GM18499 (cell line): Measurements from ENCODE around the gene NID2.

Source experiments
- ATAC-seq: cut with Tn5 transposase; IDR thresholded peaks from one replicate; pipeline ENCODE4 v1.9.1; 2021; ENCODE audit warnings: moderate number of reproducible peaks; ENCODE audit not compliant: insufficient read depth, unreplicated experiment

The NID2 gene

DNA sequence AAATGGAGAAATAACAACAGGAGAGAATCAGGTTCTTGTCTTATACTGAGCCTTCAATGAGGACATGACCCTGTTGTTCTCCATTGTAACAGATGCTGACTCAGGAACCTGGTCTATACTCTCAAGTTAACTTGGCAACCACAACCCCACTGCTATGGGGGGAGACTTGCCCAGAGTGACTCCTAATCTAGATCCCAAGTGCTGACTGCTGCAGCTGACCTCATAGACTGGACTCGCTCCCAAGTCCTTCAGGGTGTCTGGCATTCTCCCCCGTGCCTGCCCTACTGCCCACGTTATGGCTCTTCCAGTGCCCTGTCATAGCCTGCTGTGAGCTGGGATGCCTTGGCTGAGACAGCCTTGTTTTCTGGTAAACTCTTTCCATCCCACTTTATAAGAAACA lies 37.1 kb downstream of the NID2 start:
- ATAC-seq = no peak

GRCh38 chr14:52029881-52030280 lies 39.0 kb downstream of the NID2 start:
- no peak for ATAC-seq

DNA sequence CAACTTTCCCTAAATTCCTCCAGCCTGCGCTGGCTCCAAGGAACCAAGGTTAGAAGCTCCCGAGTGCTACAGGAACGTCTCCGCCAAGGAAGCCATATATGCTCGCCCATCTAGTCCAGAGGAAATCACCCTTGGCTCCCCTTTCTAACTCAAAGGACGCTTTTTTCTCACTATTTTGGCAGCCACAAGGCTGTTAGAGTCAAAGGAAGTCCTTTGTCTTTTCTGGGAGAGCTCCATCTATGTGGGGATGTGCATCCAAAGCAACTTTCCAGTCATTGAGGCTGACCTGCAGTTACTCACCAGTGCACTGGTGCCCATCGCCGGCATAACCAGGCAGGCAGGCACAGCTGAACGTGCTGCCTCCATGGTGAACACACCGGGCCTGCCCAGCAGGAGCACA lies 42.0 kb downstream of the NID2 start:
- no peak for ATAC-seq

GRCh38 chr14:52026017-52026660 lies 42.7 kb downstream of the NID2 start:
- no peak for ATAC-seq

- ATAC-seq = no peak
Observed at GRCh38 chr14:52025310-52025709, 43.5 kb downstream of the NID2 start.

DNA sequence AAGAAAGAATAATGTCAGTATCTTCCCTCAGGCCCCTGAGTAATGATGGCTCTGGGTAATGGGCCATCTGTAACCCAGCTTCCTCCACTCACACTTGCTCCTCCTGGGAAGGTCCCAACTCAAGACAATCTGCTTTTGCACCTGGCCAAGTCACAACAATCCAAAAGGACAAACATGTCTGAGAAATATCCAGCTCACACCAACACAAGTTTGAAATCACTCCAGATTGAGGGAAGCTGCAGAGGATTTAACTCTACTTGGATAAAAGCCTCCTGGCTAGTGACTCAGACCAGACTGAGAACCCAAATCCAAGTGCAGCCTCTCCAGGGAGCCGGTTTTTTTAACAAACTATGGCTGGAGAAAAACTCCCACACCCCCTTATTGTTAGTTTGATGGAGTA lies 45.3 kb downstream of the NID2 start:
- no peak for ATAC-seq

- ATAC-seq = peak; percentile 59
Observed at GRCh38 chr14:52021957-52022600, 46.8 kb downstream of the NID2 start.

GRCh38 chr14:52020866-52021717 lies 47.8 kb downstream of the NID2 start:
- ATAC-seq = no peak

DNA sequence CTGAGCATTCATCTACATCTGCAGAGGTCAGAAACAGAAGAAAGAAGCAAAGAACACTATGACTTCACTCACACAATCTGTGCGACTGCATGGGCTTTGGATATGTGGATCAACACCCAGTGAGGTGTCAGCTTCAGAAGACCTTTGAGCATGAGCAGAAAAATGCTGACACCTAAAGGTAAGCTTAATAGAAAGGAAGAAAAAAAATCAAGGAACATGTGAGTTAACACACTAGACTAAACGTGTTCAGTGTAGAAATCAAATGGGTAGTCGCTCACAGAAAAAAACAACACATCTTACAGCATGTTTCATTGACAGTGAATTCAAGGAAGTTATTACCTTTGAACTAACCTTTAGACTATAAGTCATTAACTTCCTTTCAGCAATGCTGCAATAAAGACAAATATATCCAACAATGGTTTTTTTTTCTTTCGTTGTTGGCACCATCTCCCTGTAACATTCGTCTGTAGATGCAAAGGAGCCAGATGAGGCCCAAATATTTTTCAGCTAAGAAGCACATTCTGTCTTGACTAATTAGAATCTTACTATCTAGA lies 48.6 kb downstream of the NID2 start:
- no peak for ATAC-seq

- ATAC-seq = no peak
Observed at GRCh38 chr14:52018970-52019369, 49.9 kb downstream of the NID2 start.

DNA sequence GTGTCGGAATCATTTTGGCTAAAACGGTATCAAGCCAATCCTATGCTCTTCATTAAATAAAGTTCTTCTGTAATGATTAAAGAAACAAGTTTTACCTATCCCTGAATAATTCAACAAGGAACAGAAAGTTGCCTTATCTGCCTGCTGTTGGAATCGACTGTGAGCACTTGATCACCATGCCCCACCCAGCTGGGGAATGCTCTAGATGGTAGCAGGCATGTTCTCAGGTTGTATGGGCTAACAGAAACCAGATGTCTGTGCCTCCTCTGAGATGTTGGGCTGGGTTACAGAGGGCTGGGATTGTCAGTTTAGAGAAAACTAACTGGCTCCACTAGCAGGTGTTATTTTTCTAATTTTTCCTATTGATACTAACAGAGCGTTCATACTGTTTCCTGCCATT lies 50.6 kb downstream of the NID2 start:
- ATAC-seq = no peak

DNA sequence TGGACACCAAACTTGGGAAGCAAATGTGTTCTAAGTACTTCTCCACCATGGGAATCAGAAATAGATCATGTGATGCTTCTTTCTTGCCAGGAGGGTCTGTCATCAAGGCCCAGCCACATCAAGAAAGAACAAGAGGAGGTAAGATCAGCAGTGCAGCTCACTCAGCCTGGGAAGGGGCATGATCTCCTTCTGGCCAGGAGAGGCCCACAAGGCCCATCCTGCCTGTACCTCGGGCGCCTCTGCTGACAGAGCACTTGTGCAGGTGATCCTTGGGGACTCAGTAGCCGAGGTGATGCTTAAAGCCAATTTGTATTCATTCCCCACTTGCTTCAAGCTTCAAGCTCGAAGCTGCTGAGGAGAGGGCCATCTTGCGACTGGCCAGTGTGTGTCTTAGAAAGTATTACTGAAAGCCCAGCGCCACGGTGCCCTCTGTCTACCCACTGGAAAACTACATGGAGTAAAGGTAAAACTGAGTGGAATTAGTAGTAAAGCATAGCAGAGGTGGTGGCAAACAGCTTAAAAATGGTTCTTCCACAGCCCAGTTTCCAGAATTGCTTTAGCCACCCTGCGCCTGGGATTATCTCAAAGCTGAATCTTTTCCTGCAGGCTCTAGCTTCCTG lies 53.3 kb downstream of the NID2 start:
- no peak for ATAC-seq

GRCh38 chr14:52014601-52015267 lies 54.1 kb downstream of the NID2 start:
- ATAC-seq = no peak

DNA sequence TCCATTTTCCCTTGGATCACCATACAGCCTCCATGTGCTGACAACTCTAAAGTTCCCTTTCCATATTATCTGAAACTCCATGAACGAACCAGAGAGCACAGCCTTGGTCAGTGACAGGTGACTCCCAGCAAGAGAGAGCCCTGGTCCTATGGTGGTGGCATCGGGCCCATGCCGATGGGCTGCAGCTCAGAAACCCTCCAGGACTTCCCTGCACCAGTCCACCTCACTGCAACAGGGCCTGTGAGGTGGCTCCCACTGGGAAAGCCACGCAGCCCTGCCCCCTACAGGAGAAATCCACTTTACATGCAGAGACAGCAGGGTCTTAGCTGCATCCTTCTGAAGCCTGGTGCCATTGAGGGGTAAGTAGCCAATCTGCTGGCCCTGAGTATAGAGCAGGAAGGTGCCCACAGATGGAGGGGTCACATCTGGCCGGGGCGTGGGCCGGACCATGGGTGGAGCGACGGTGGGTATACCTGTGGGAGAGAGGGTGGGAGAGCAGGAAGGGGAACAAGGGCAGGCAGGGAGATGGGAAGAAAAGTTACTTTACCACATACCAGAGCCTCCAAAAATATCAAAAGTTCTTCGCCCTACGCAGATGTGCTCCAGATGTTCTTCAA lies 54.8 kb downstream of the NID2 start:
- no peak for ATAC-seq

- no peak for ATAC-seq
Observed at GRCh38 chr14:52012635-52013034, 56.2 kb downstream of the NID2 start.

DNA sequence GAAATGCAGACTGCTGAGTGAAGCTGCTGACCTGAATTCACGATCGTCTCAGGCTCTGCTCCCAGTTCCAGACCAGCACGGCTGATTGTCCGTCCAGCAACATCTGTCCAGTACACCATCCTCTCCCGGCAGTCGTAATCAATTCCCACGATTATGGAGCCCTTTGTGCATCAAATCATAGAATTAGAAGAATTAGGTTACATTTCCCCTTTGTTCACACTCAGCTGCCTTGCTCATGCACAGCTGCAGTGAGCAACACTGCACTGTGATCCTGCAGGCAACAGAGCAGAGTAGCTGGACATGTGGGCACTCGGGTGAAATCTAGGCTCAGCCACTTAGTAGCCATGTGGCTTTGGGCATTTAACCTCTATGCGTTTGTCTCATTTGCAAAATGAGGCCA lies 57.3 kb downstream of the NID2 start:
- no peak for ATAC-seq

DNA sequence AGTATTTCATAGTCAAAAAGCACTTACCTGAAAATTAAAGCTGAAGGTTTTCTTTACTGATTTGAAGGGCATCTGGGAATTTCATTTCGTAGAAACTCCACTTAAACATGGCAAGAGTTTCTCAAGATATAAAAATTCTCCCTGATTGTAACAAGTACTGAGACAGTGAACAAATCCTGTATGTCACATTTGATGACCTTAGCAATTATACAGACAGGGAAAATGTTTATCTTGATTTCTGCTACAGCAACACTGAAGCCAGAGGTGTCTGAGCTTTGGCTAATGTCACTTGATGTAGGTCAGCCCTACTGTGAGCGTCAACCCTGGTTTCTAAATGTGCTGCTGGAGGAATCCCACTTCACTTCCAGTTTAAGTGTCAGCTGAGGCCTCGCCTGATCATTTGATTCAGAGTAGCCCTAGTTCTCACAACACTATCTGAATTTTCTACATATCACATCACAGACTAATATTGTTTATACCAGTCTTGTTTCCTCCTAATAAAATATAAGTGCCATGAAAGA lies 58.6 kb downstream of the NID2 start:
- no peak for ATAC-seq

GRCh38 chr14:52008136-52008535 lies 60.7 kb downstream of the NID2 start:
- ATAC-seq = no peak

DNA sequence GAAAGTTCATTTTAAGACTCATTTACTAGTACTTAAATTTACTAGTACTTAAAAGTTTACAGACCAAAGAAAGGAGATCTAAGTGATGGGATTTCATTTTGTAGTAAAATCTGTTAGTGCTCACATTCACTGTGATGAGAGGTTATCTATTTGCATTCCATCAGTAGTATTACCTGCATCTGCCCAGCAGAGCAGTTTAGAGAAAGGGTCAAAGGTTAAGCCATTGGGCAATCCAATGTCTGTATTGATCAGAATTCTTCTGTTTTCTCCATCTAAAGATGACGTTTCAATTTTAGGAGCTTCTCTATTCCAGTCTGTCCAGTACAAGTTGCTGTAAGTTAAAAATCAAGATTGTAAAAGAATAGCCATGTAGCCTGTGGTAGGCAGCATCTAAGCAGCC lies 61.2 kb downstream of the NID2 start:
- ATAC-seq = no peak

- no peak for ATAC-seq
Observed at GRCh38 chr14:52007211-52007610, 61.6 kb downstream of the NID2 start.
